HCT116 (cell line): ENCODE data around the gene MAP2K3. TPM values are rescaled to one million over a fixed set of nuclear protein-coding genes. Genes with fewer than 3 reads are reported as not detected.

Source experiments
- ATAC-seq: fragments of 200-7000 bp; cut with Tn5 transposase; 2 replicates; pipeline ENCODE4 v1.9.1; 2020; ENCODE audit warnings: mild to moderate bottlenecking, moderate library complexity
- BruUV-seq: library from RNA; stranded (reverse); fragments of 400-500 nt; replicated peaks from 2 replicates; lab custom pipeline; 2021; lab: Mats Ljungman, UMichigan
- CTCF ChIA-PET: fragments of 300-600 bp; sonication (Branson Sonifier 250); formaldehyde crosslinking; loops from one replicate; lab custom pipeline; 2021; ENCODE audit warnings: antibody characterized with exemption; lab: Charles Lee
- POLR2A ChIA-PET: fragments of 300-600, 350-600 bp; sonication (Branson Sonifier 250); formaldehyde crosslinking; loops from one replicate; lab custom pipeline; 2021; ENCODE audit warnings: antibody characterized with exemption; lab: Charles Lee
- RAD21 ChIA-PET, 2 experiments: fragments of 300-600 bp; sonication (Branson Sonifier 250); formaldehyde crosslinking; loops; one replicate each; lab custom pipeline; 2023; ENCODE audit warnings: low total read pairs in 2 of 2; ENCODE audit not compliant: uncharacterized antibody in 2 of 2, unreplicated experiment in 2 of 2, low non-redundant PET in 1 of 2; lab: Charles Lee
- DNase-seq: peaks from one replicate; pipeline ENCODE4 v3.0.0-alpha.2; 2010; ENCODE audit warnings: low read depth, low spot score
- H2AFZ ChIP-seq: fragments of 200-600 bp; shearing (Covaris generic), sonication (generic); 2 replicates; pipeline ENCODE4 v1.6.1; 2017; ENCODE audit warnings: low read depth, mixed run types, mixed read lengths, antibody characterized with exemption, low read length; ENCODE audit not compliant: poor library complexity, severe bottlenecking
- H3K27ac ChIP-seq: 2 replicates; pipeline ENCODE4 v1.5.1; 2012; ENCODE audit warnings: low read depth, low read length
- H3K27me3 ChIP-seq: fragments of 200-600 bp; sonication (generic); 2 replicates; pipeline ENCODE4 v1.6.1; 2016; ENCODE audit warnings: mixed run types, low read length, mixed read lengths; ENCODE audit not compliant: insufficient read depth
- H3K36me3 ChIP-seq, 2 experiments: fragments of 200-500 bp in 1 of 2; fragments of 200-600 bp in 1 of 2; sonication (Bioruptor generic) in 1 of 2; sonication (generic) in 1 of 2; 2 replicates each; pipeline versions ENCODE4 v1.5.1 to v1.6.1; 2014 to 2016; ENCODE audit warnings: low read length in 2 of 2, inconsistent platforms in 1 of 2, mixed read lengths in 1 of 2, mixed run types in 1 of 2; ENCODE audit not compliant: insufficient read depth in 2 of 2, control insufficient read depth in 1 of 2
- H3K4me1 ChIP-seq, 2 experiments: fragments of 200-600 bp in 1 of 2; sonication (generic) in 1 of 2; 2 replicates each; pipeline versions ENCODE4 v1.5.1 to v1.6.1; 2012 to 2017; ENCODE audit warnings: low read length in 2 of 2, inconsistent platforms in 1 of 2, mild to moderate bottlenecking in 1 of 2, mixed read lengths in 1 of 2, mixed run types in 1 of 2, moderate library complexity in 1 of 2; ENCODE audit not compliant: insufficient read depth in 2 of 2, control insufficient read depth in 1 of 2
- H3K4me2 ChIP-seq: fragments of 200-600 bp; sonication (generic); 2 replicates; pipeline ENCODE4 v1.6.1; 2017; ENCODE audit warnings: mixed run types, low read length, mixed read lengths
- H3K4me3 ChIP-seq, 2 experiments: fragments of 200-600 bp in 1 of 2; sonication (generic) in 1 of 2; replicated peaks in 1 of 2; 2 replicates each; pipeline ENCODE4 v1.5.1; 2011 to 2016; ENCODE audit warnings: low read length in 2 of 2, control low read depth in 1 of 2, low read depth in 1 of 2, mild to moderate bottlenecking in 1 of 2, mixed read lengths in 1 of 2, mixed run types in 1 of 2
- H3K79me2 ChIP-seq: fragments of 200-600 bp; sonication (generic); 2 replicates; pipeline ENCODE4 v1.6.1; 2017; ENCODE audit warnings: mild to moderate bottlenecking, mixed run types, low read length, moderate library complexity, mixed read lengths; ENCODE audit not compliant: insufficient read depth
- H3K9ac ChIP-seq: fragments of 200-600 bp; sonication (generic); 2 replicates; pipeline ENCODE4 v1.6.1; 2016; ENCODE audit warnings: low read length, mixed read lengths
- H3K9me2 ChIP-seq: fragments of 200-600 bp; sonication (generic), shearing (Covaris generic); 2 replicates; pipeline ENCODE4 v1.6.1; 2017; ENCODE audit warnings: mixed run types, mild to moderate bottlenecking, moderate library complexity; ENCODE audit not compliant: insufficient read depth
- H3K9me3 ChIP-seq, 2 experiments: fragments of 200-500 bp in 1 of 2; fragments of 200-600 bp in 1 of 2; sonication (Bioruptor generic) in 1 of 2; sonication (generic) in 1 of 2; 2 replicates each; pipeline ENCODE4 v1.6.1; 2014 to 2017; ENCODE audit warnings: low read length in 2 of 2, mixed read lengths in 2 of 2, inconsistent platforms in 1 of 2, low read depth in 1 of 2, mild to moderate bottlenecking in 1 of 2, mixed run types in 1 of 2, moderate library complexity in 1 of 2; ENCODE audit not compliant: control insufficient read depth in 1 of 2, insufficient read depth in 1 of 2
- H4K20me1 ChIP-seq: fragments of 200-600 bp; sonication (generic), shearing (Covaris generic); 2 replicates; pipeline ENCODE4 v1.6.1; 2017; ENCODE audit warnings: mixed run types, mild to moderate bottlenecking, moderate library complexity; ENCODE audit not compliant: insufficient read depth
- ATF3 ChIP-seq: IDR thresholded peaks from 2 replicates; pipeline ENCODE4 v1.6.1; 2012
- CBX3 ChIP-seq: IDR thresholded peaks from 2 replicates; pipeline ENCODE4 v1.6.1; 2012; ENCODE audit warnings: low read depth
- CEBPB ChIP-seq: IDR thresholded peaks from 2 replicates; pipeline ENCODE4 v1.6.1; 2012; ENCODE audit warnings: low read depth
- CTCF ChIP-seq, 3 experiments: fragments of 200-600 bp in 1 of 3; sonication (generic) in 1 of 3; IDR thresholded peaks in 2 of 3; conservative IDR thresholded peaks in 1 of 3; 2 replicates each; pipeline ENCODE4 v1.5.1; 2012 to 2017; ENCODE audit warnings: low read depth in 2 of 3, low read length in 2 of 3, antibody characterized with exemption in 1 of 3, borderline replicate concordance in 1 of 3, control low read depth in 1 of 3, mild to moderate bottlenecking in 1 of 3, mixed read lengths in 1 of 3, mixed run types in 1 of 3, moderate library complexity in 1 of 3; ENCODE audit not compliant: insufficient read depth in 1 of 3
- EGR1 ChIP-seq: IDR thresholded peaks from 2 replicates; pipeline ENCODE4 v1.6.1; 2012; ENCODE audit warnings: low read depth
- ELF1 ChIP-seq: IDR thresholded peaks from 2 replicates; pipeline ENCODE4 v1.6.1; 2012; ENCODE audit warnings: low read depth, borderline replicate concordance
- FOSL1 ChIP-seq: IDR thresholded peaks from 2 replicates; pipeline ENCODE4 v1.6.1; 2012; ENCODE audit warnings: low read depth
- JUND ChIP-seq: IDR thresholded peaks from 2 replicates; pipeline ENCODE4 v1.6.1; 2012
- MAX ChIP-seq: IDR thresholded peaks from 2 replicates; pipeline ENCODE4 v1.6.1; 2012
- POLR2A ChIP-seq: IDR thresholded peaks from 2 replicates; pipeline ENCODE4 v1.7.0; 2011; ENCODE audit warnings: borderline replicate concordance; ENCODE audit not compliant: insufficient read depth, insufficient read length; ENCODE audit errors: extremely low read depth
- POLR2AphosphoS5 ChIP-seq: IDR thresholded peaks from 2 replicates; pipeline ENCODE4 v1.6.1; 2011; ENCODE audit warnings: mild to moderate bottlenecking, low read depth, low read length, moderate library complexity
- RAD21 ChIP-seq: IDR thresholded peaks from 2 replicates; pipeline ENCODE4 v1.6.1; 2012; ENCODE audit warnings: low read depth, mild to moderate bottlenecking
- SIN3A ChIP-seq: IDR thresholded peaks from 2 replicates; pipeline ENCODE4 v1.6.1; 2012; ENCODE audit warnings: low read depth
- SRF ChIP-seq: IDR thresholded peaks from 2 replicates; pipeline ENCODE4 v1.6.1; 2012; ENCODE audit warnings: low read depth
- YY1 ChIP-seq: IDR thresholded peaks from 2 replicates; pipeline ENCODE4 v1.6.1; 2011; ENCODE audit warnings: low read length, low read depth, moderate library complexity, mild to moderate bottlenecking; ENCODE audit not compliant: insufficient replicate concordance; ENCODE audit errors: extremely low read depth
- ZBTB33 ChIP-seq: IDR thresholded peaks from 2 replicates; pipeline ENCODE4 v1.6.1; 2011; ENCODE audit warnings: mild to moderate bottlenecking, low read length, moderate library complexity; ENCODE audit not compliant: insufficient replicate concordance; ENCODE audit errors: extremely low read depth
- ZNF274 ChIP-seq: fragments of 200-500 bp; sonication (Bioruptor generic); IDR thresholded peaks from 2 replicates; pipeline ENCODE4 v1.6.1; 2014; ENCODE audit warnings: mild to moderate bottlenecking, low read depth, low read length, inconsistent platforms
- intact Hi-C: fragments of 100-400 bp; cut with micrococcal nuclease; formaldehyde crosslinking; loops from 2 replicates; pipeline ENCODE4 v1.10.0; 2022
- total RNA-seq: library from RNA; stranded (reverse); gene quantifications from one replicate; pipeline ENCODE4 v1.2.1, GENCODE V29; 2021; ENCODE audit not compliant: unreplicated experiment

The MAP2K3 gene
- total RNA-seq, 1 experiment from 2014 or later = 96.7 TPM

GRCh38 chr17:21268596-21269188 lies 15.8 kb upstream of the MAP2K3 start:
- Histone ChIP-seq H3K9ac (no peak overlapping the region), H3K4me1 (peaks cover 0 to 9% of the 10 kb centered on the region in 2 experiments; a peak in 1 of 4 replicates), H3K27ac (no peak overlapping the region), H2AFZ (no peak overlapping the region), H3K4me2 (no peak overlapping the region), H3K36me3 (no peaks in the 10 kb centered on the region), H3K79me2 (no peaks in the 10 kb centered on the region), H4K20me1 (no peaks in the 10 kb centered on the region), H3K9me3 (no peaks in the 10 kb centered on the region), H3K27me3 (no peaks in the 10 kb centered on the region), H3K4me3 (no peak overlapping the region), H3K9me2 (no peaks in the 10 kb centered on the region)
- no peak for ATAC-seq
- ChIA-PET CTCF (interaction anchor here (1.4 kb wide), 1 partner anchor 11 kb away, joined by 4 read pairs; no protein-coding TSS in a partner anchor), POLR2A (no interaction called here), RAD21 (no interaction called here)
- BruUV-seq = no TSS peak
- intact Hi-C loops = no loop called here
- no peak for TF ChIP-seq FOSL1
- TF ChIP-seq POLR2AphosphoS5 = no peak
- TF ChIP-seq SRF = no peak
- no peak for TF ChIP-seq ELF1
- TF ChIP-seq RAD21 = no peak
- no peak for DNase-seq

- BruUV-seq = no TSS peak
- H3K27me3 ChIP-seq = no peaks in the 10 kb centered on the region
- H3K79me2 ChIP-seq = no peaks in the 10 kb centered on the region
- ChIA-PET POLR2A (no interaction called here), CTCF (interaction anchor here (1.4 kb wide), 1 partner anchor 11 kb away, joined by 4 read pairs; no protein-coding TSS in a partner anchor), RAD21 (no interaction called here)
- no peaks in the 10 kb centered on the region for H3K9me2 ChIP-seq
- ATAC-seq (no peak), DNase-seq (no peak)
- H3K9ac ChIP-seq = no peak overlapping the region
- H3K4me2 ChIP-seq = no peak overlapping the region
- intact Hi-C loops = no loop called here
- no peaks in the 10 kb centered on the region for H4K20me1 ChIP-seq
- no peak overlapping the region for H3K4me3 ChIP-seq
- H3K4me1 ChIP-seq = peaks cover 0 to 9% of the 10 kb centered on the region in 2 experiments; a peak in 1 of 4 replicates
- no peaks in the 10 kb centered on the region for H3K9me3 ChIP-seq
- no peak overlapping the region for H3K27ac ChIP-seq
- H3K36me3 ChIP-seq = no peaks in the 10 kb centered on the region
- no peak overlapping the region for H2AFZ ChIP-seq
- no peak for TF ChIP-seq JUND
- no peak for TF ChIP-seq CEBPB
- TF ChIP-seq SRF = no peak
- TF ChIP-seq ELF1 = no peak
- no peak for TF ChIP-seq CTCF (IDR thresholded peaks at IDR 0.05 in 2 of 3, conservative IDR thresholded peaks at IDR 0.05 in 1 of 3; ENCODE audit: borderline replicate concordance in 1 of 3, insufficient read depth in 1 of 3, low read depth in 2 of 3, low read length in 2 of 3)
- TF ChIP-seq ZBTB33 = no peak
- no peak for TF ChIP-seq ZNF274
- no peak for TF ChIP-seq SIN3A
- no peak for TF ChIP-seq POLR2AphosphoS5
- no peak for TF ChIP-seq ATF3
- no peak for TF ChIP-seq MAX
- TF ChIP-seq CBX3 = no peak
- no peak for TF ChIP-seq YY1
- no peak for TF ChIP-seq POLR2A
- TF ChIP-seq FOSL1 = no peak
- TF ChIP-seq EGR1 = no peak
Measured at GRCh38 chr17:21269394-21269793, 15.1 kb upstream of the MAP2K3 start.
